HG03039 (cell line): Measurements from ENCODE around the gene SCRT2.
"Not testable (repeated sequence)": the region's sequence is repeated elsewhere in the genome, so short reads cannot be mapped to it uniquely, and the experiment has no call there.

Source experiments
- ATAC-seq: cut with Tn5 transposase; IDR thresholded peaks from one replicate; pipeline ENCODE4 v1.9.1; 2021; ENCODE audit warnings: mild to moderate bottlenecking, moderate library complexity; ENCODE audit not compliant: unreplicated experiment

Gene SCRT2

GRCh38 chr20:653590-654416 lies 21.8 kb downstream of the SCRT2 start:
- ATAC-seq, result no peak

- peak; percentile 83 for ATAC-seq
These were observed 22.5 kb downstream of the SCRT2 start, which contains the start of gene SRXN1 for GRCh38 chr20:653110-653589. SRXN1 (minus strand) TSS chr20:653200; CDS start chr20:653185, 15 bp downstream.

- no peak for ATAC-seq
These were observed 22.9 kb downstream of the SCRT2 start for GRCh38 chr20:652615-653109.

GRCh38 chr20:651713-652614 lies 23.6 kb downstream of the SCRT2 start:
- no peak for ATAC-seq

GRCh38 chr20:650954-651353 lies 24.6 kb downstream of the SCRT2 start:
- ATAC-seq, result no peak

GRCh38 chr20:650281-650680 lies 25.3 kb downstream of the SCRT2 start:
- ATAC-seq, result no peak

- no peak for ATAC-seq
These were observed 28.1 kb downstream of the SCRT2 start for GRCh38 chr20:647479-648019.

GRCh38 chr20:646868-647233 lies 28.8 kb downstream of the SCRT2 start:
- no peak for ATAC-seq

- ATAC-seq, result no peak
These were observed 29.3 kb downstream of the SCRT2 start for GRCh38 chr20:646107-646867.

- no peak for ATAC-seq
These were observed 30.1 kb downstream of the SCRT2 start for GRCh38 chr20:645318-646106.

GRCh38 chr20:644692-645317 lies 30.8 kb downstream of the SCRT2 start:
- no peak for ATAC-seq

- no peak for ATAC-seq
These were observed 33.0 kb downstream of the SCRT2 start for GRCh38 chr20:642398-643174.

- ATAC-seq, result not testable (repeated sequence)
These were observed 33.6 kb downstream of the SCRT2 start for GRCh38 chr20:642013-642397.

GRCh38 chr20:641516-641875 lies 34.1 kb downstream of the SCRT2 start:
- ATAC-seq, result no peak

GRCh38 chr20:640674-641515 lies 34.7 kb downstream of the SCRT2 start:
- ATAC-seq, result no peak

GRCh38 chr20:638579-638978 lies 37.0 kb downstream of the SCRT2 start:
- no peak for ATAC-seq

GRCh38 chr20:637559-637958 lies 38.0 kb downstream of the SCRT2 start:
- ATAC-seq, result no peak

GRCh38 chr20:635893-636338 lies 39.7 kb downstream of the SCRT2 start:
- no peak for ATAC-seq
